GM12872 (cell line): Measurements from ENCODE around the gene NSD1.
A peak's percentile ranks its signal among the peaks of the same experiment; 100 is the strongest.

Source experiments
- CTCF ChIP-seq: IDR thresholded peaks from 3 replicates; pipeline ENCODE4 v1.5.1; 2011; ENCODE audit warnings: low read depth, mild to moderate bottlenecking, low read length, moderate library complexity; ENCODE audit not compliant: insufficient read depth

NSD1 gene

GRCh38 chr5:177099422-177100093 is 34.0 kb upstream of the NSD1 start:
- TF ChIP-seq CTCF: no peak

GRCh38 chr5:177100714-177101121 is 32.9 kb upstream of the NSD1 start:
- TF ChIP-seq CTCF: no peak

GRCh38 chr5:177103523-177104253 is 29.9 kb upstream of the NSD1 start:
- no peak for TF ChIP-seq CTCF

GRCh38 chr5:177105691-177106476 is 27.7 kb upstream of the NSD1 start:
- no peak for TF ChIP-seq CTCF

GRCh38 chr5:177107159-177107558 is 26.4 kb upstream of the NSD1 start:
- no peak for TF ChIP-seq CTCF

- TF ChIP-seq CTCF: no peak
Observed at GRCh38 chr5:177109810-177110209, 23.8 kb upstream of the NSD1 start.

- peak; percentile 99 for TF ChIP-seq CTCF
Observed at GRCh38 chr5:177111720-177112394, 21.7 kb upstream of the NSD1 start.
